H1 (cell line): ENCODE data around the gene DGKH. TPM values are rescaled to one million over a fixed set of nuclear protein-coding genes. Genes with fewer than 3 reads are reported as not detected.

Source experiments
- CTCF ChIA-PET: fragments of 300-600 bp; sonication (Branson Sonifier 250); formaldehyde crosslinking; loops from one replicate; lab custom pipeline; 2021; ENCODE audit not compliant: partially characterized antibody; lab: Charles Lee
- POLR2A ChIA-PET: fragments of 300-600 bp; sonication (Branson Sonifier 250); formaldehyde crosslinking; loops from one replicate; lab custom pipeline; 2021; ENCODE audit warnings: inconsistent platforms; ENCODE audit not compliant: partially characterized antibody; lab: Charles Lee
- DNase-seq, 2 experiments: peaks; one replicate each; pipeline versions ENCODE4 v3.0.0 to v3.0.0-alpha.2; 2010 to 2022; ENCODE audit warnings: low spot score in 2 of 2, low read depth in 1 of 2, mixed read lengths in 1 of 2
- FAIRE-seq: peaks from 2 replicates; lab custom pipeline; 2011; peaks lifted over from hg19 to GRCh38; lab: Jason Lieb, UNC
- H2AFZ ChIP-seq: 2 replicates; pipeline ENCODE4 v1.8.1; 2012; ENCODE audit warnings: low read length, inconsistent platforms
- H2AK5ac ChIP-seq: 2 replicates; pipeline ENCODE4 v1.6.1; 2013; ENCODE audit warnings: low read depth, low read length
- H2BK120ac ChIP-seq: replicated peaks from 2 replicates; pipeline ENCODE3; 2013; ENCODE audit warnings: low read depth, low read length, inconsistent platforms
- H2BK12ac ChIP-seq: 2 replicates; pipeline ENCODE4 v1.6.1; 2013; ENCODE audit warnings: low read depth, low read length
- H2BK15ac ChIP-seq: 2 replicates; pipeline ENCODE4 v1.6.1; 2013; ENCODE audit warnings: low read length
- H2BK20ac ChIP-seq: 2 replicates; pipeline ENCODE4 v1.6.1; 2013; ENCODE audit warnings: low read length
- H2BK5ac ChIP-seq: 2 replicates; pipeline ENCODE4 v1.6.1; 2013; ENCODE audit warnings: low read depth, low read length
- H3K14ac ChIP-seq: 2 replicates; pipeline ENCODE4 v1.6.1; 2013; ENCODE audit warnings: inconsistent platforms; ENCODE audit not compliant: insufficient read length
- H3K18ac ChIP-seq: 2 replicates; pipeline ENCODE4 v1.6.1; 2013; ENCODE audit warnings: low read length; ENCODE audit errors: extremely low read depth
- H3K23ac ChIP-seq: 2 replicates; pipeline ENCODE4 v1.6.1; 2013; ENCODE audit warnings: inconsistent platforms; ENCODE audit not compliant: insufficient read length
- H3K23me2 ChIP-seq: 2 replicates; pipeline ENCODE4 v1.6.1; 2013; ENCODE audit warnings: low read depth, low read length
- H3K27ac ChIP-seq: 2 replicates; pipeline ENCODE4 v1.6.1; 2011; ENCODE audit warnings: low read depth, low read length, inconsistent platforms
- H3K27me3 ChIP-seq, 4 experiments: replicated peaks in 1 of 4; 1 replicate in 1 of 4; 2 replicates in 3 of 4; pipeline versions ENCODE4 v1.6.1 to v1.8.1; 2011 to 2013; ENCODE audit warnings: low read length in 3 of 4, mild to moderate bottlenecking in 3 of 4, inconsistent platforms in 2 of 4, mixed read lengths in 2 of 4, moderate library complexity in 1 of 4; ENCODE audit not compliant: control insufficient read depth in 3 of 4, insufficient read depth in 3 of 4; ENCODE audit errors: extremely low read depth in 1 of 4
- H3K36me3 ChIP-seq, 4 experiments: 2 replicates each; pipeline versions ENCODE4 v1.6.1 to v1.8.1; 2011 to 2013; ENCODE audit warnings: mild to moderate bottlenecking in 4 of 4, low read length in 3 of 4, moderate library complexity in 2 of 4, control low read depth in 1 of 4, inconsistent platforms in 1 of 4; ENCODE audit not compliant: insufficient read depth in 4 of 4, control insufficient read depth in 2 of 4
- H3K4ac ChIP-seq: replicated peaks from 2 replicates; pipeline ENCODE3; 2013; ENCODE audit warnings: low read length, low read depth, mixed read lengths, inconsistent platforms; ENCODE audit not compliant: insufficient read length
- H3K4me1 ChIP-seq, 4 experiments: replicated peaks in 1 of 4; 1 replicate in 1 of 4; 2 replicates in 3 of 4; pipeline versions ENCODE4 v1.6.1 to v1.8.1; 2011 to 2013; ENCODE audit warnings: low read length in 3 of 4, inconsistent platforms in 2 of 4, mixed read lengths in 1 of 4; ENCODE audit not compliant: insufficient read depth in 4 of 4, control insufficient read depth in 3 of 4
- H3K4me2 ChIP-seq, 2 experiments: 2 replicates each; pipeline versions ENCODE4 v1.6.1 to v1.8.1; 2011 to 2013; ENCODE audit warnings: low read depth in 2 of 2, low read length in 2 of 2, control low read depth in 1 of 2, inconsistent platforms in 1 of 2, mild to moderate bottlenecking in 1 of 2; ENCODE audit not compliant: insufficient read depth in 1 of 2
- H3K4me3 ChIP-seq, 4 experiments: fragments of 200-600, 300-600 bp in 1 of 4; sonication (generic), shearing (Covaris generic), sonication (Bioruptor Twin) in 1 of 4; 2 replicates each; pipeline versions ENCODE4 v1.5.1 to v1.8.1; 2011 to 2016; ENCODE audit warnings: low read length in 4 of 4, low read depth in 3 of 4, control low read depth in 2 of 4, inconsistent platforms in 2 of 4, mild to moderate bottlenecking in 2 of 4, mixed read lengths in 1 of 4, moderate library complexity in 1 of 4; ENCODE audit not compliant: insufficient read depth in 2 of 4; ENCODE audit errors: extremely low read depth in 1 of 4
- H3K56ac ChIP-seq: replicated peaks from 2 replicates; pipeline ENCODE3; 2013; ENCODE audit warnings: low read depth, mild to moderate bottlenecking, mixed read lengths, low read length, inconsistent platforms; ENCODE audit not compliant: insufficient read length
- H3K79me1 ChIP-seq: 2 replicates; pipeline ENCODE4 v1.6.1; 2013; ENCODE audit warnings: low read depth, low read length, control low read depth
- H3K79me2 ChIP-seq, 2 experiments: 2 replicates each; pipeline versions ENCODE4 v1.6.1 to v1.8.1; 2012 to 2013; ENCODE audit warnings: low read length in 2 of 2, mild to moderate bottlenecking in 2 of 2, inconsistent platforms in 1 of 2; ENCODE audit not compliant: insufficient read depth in 2 of 2, control insufficient read depth in 1 of 2
- H3K9ac ChIP-seq, 4 experiments: replicated peaks in 1 of 4; 1 replicate in 1 of 4; 2 replicates in 3 of 4; pipeline versions ENCODE4 v1.6.1 to v1.8.1; 2011 to 2013; ENCODE audit warnings: low read depth in 3 of 4, low read length in 3 of 4, control low read depth in 2 of 4, mild to moderate bottlenecking in 2 of 4, moderate library complexity in 2 of 4, inconsistent platforms in 1 of 4; ENCODE audit errors: extremely low read depth in 1 of 4
- H3K9me3 ChIP-seq, 2 experiments: 2 replicates each; pipeline versions ENCODE4 v1.6.1 to v1.8.1; 2012 to 2013; ENCODE audit warnings: mild to moderate bottlenecking in 2 of 2, moderate library complexity in 2 of 2, control low read depth in 1 of 2, inconsistent platforms in 1 of 2, low read depth in 1 of 2, low read length in 1 of 2, mixed read lengths in 1 of 2; ENCODE audit not compliant: insufficient read depth in 2 of 2
- H4K20me1 ChIP-seq, 2 experiments: replicated peaks in 1 of 2; 2 replicates each; pipeline versions ENCODE3 to v1.8.1; 2011 to 2013; ENCODE audit warnings: inconsistent platforms in 2 of 2, low read length in 2 of 2, mild to moderate bottlenecking in 1 of 2; ENCODE audit not compliant: insufficient read depth in 2 of 2, control insufficient read depth in 1 of 2
- H4K5ac ChIP-seq: 2 replicates; pipeline ENCODE4 v1.6.1; 2013; ENCODE audit warnings: low read length, low read depth, mixed read lengths, inconsistent platforms; ENCODE audit not compliant: insufficient read length
- H4K8ac ChIP-seq: 2 replicates; pipeline ENCODE4 v1.8.0; 2013; ENCODE audit warnings: mild to moderate bottlenecking, moderate library complexity, low read length, inconsistent platforms; ENCODE audit not compliant: insufficient read depth; ENCODE audit errors: extremely low read depth
- H4K91ac ChIP-seq: replicated peaks from 2 replicates; pipeline ENCODE3; 2013; ENCODE audit warnings: low read length, mixed read lengths, inconsistent platforms; ENCODE audit not compliant: insufficient read length
- BCL11A ChIP-seq, 2 experiments: IDR thresholded peaks; one replicate each; pipeline ENCODE4 v1.6.1; 2011; ENCODE audit warnings: low read depth in 2 of 2, low read length in 2 of 2, mild to moderate bottlenecking in 2 of 2
- CHD1 ChIP-seq: IDR thresholded peaks from 2 replicates; pipeline ENCODE4 v1.6.1; 2012; ENCODE audit warnings: low read depth, low read length, improper control_type of control experiment
- GTF2F1 ChIP-seq: IDR thresholded peaks from 2 replicates; pipeline ENCODE4 v1.6.1; 2012; ENCODE audit warnings: low read depth, low read length, improper control_type of control experiment, borderline replicate concordance
- KDM4A ChIP-seq: IDR thresholded peaks from one replicate; pipeline ENCODE4 v1.7.1; 2012; ENCODE audit warnings: low read depth, mild to moderate bottlenecking, moderate library complexity, low read length, inconsistent platforms; ENCODE audit not compliant: severe bottlenecking
- KDM5A ChIP-seq: fragments of 200-600 bp; IDR thresholded peaks from 2 replicates; pipeline ENCODE4 v1.7.1; 2012; ENCODE audit warnings: mild to moderate bottlenecking, low read length, inconsistent platforms, mixed read lengths
- POLR2A ChIP-seq, 2 experiments: IDR thresholded peaks; 1 replicate in 1 of 2; 2 replicates in 1 of 2; pipeline ENCODE4 v1.6.1; 2011; ENCODE audit warnings: low read depth in 2 of 2, low read length in 2 of 2, mild to moderate bottlenecking in 2 of 2; ENCODE audit errors: control extremely low read depth in 1 of 2
- RFX5 ChIP-seq: IDR thresholded peaks from 2 replicates; pipeline ENCODE4 v1.6.1; 2011; ENCODE audit warnings: low read depth, low read length, improper control_type of control experiment, borderline replicate concordance
- SIX5 ChIP-seq: IDR thresholded peaks from 2 replicates; pipeline ENCODE4 v1.6.1; 2011; ENCODE audit warnings: mild to moderate bottlenecking, low read depth, low read length
- SRF ChIP-seq: IDR thresholded peaks from 2 replicates; pipeline ENCODE4 v1.6.1; 2011; ENCODE audit warnings: mild to moderate bottlenecking, low read depth, low read length, moderate library complexity
- WGBS, 2 experiments: shearing (Covaris generic) in 1 of 2; methylation state at CpG; one replicate each; pipeline versions ENCODE4 v1.1.6 to v1.1.7; 2013 to 2015; ENCODE audit warnings: low lambda C conversion rate in 2 of 2, mixed read lengths in 2 of 2, inconsistent platforms in 1 of 2, low coverage in 1 of 2, missing lambda C conversion rate in 1 of 2; ENCODE audit not compliant: insufficient replicate concordance in 2 of 2, insufficient coverage in 1 of 2, insufficient read length in 1 of 2; ENCODE audit errors: extremely low coverage in 1 of 2, missing lambda C conversion rate in 1 of 2; 5-methylcytosine and 5-hydroxymethylcytosine counted together
- polyA plus RNA-seq, 7 experiments: library from polyadenylated mRNA; depleted of rRNA in 3 of 7; stranded (reverse) in 5 of 7; unstranded in 2 of 7; fragments of >200 nt in 5 of 7; fragments of 200-250 nt in 2 of 7; gene quantifications; 1 replicate in 5 of 7; 2 replicates in 1 of 7; 4 replicates in 1 of 7; pipeline versions ENCODE4 v1.2.1 to v1.2.3, GENCODE V29; 2011 to 2013; ENCODE audit warnings: missing spikeins in 2 of 7, mixed read lengths in 2 of 7
- total RNA-seq: library from RNA; stranded (reverse); fragmentation: NEBNext Ultra II Directional; extraction: Animal tissue kit (Norgen Biotek cat#: 25700); gene quantifications from 2 replicates; pipeline ENCODE4 v1.2.1, GENCODE V29; 2021

The DGKH gene
- total and polyA plus RNA-seq, 2 of the 8 experiments (the other 6 are each of a cell fraction or from before 2014, with no cell fraction given): 2.1 to 7.9 TPM

DNA sequence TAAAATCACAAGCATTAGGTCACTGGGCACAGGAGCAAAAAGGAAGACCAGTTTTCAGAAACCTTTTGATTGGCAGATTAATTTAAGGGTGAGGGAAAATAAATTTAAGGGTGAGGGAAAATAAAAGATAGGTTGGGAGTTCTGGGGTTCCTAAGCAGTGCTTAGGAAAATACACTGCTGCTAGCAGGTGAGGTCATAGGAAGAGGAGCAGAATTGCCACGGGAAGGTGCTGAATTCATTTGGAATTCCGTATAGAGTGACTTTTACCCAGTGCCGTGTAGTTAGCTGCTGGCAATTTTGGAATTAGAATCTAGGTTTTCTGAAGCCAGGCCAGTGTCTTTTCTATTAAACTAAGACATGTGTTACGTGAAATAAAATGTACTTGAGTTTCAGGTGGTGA, 59.8 kb downstream of the DGKH start:
- Histone ChIP-seq H4K5ac (no peak overlapping the region), H3K27ac (no peak overlapping the region), H3K36me3 (no peaks in the 10 kb centered on the region), H2BK5ac (no peak overlapping the region), H2AK5ac (no peak overlapping the region), H4K8ac (no peak overlapping the region), H3K23ac (no peak overlapping the region), H3K4me2 (no peak overlapping the region), H3K79me2 (0 out of 4 replicates have a peak, but pooled peaks cover 0 to 4% of the 10 kb centered on the region in 2 experiments), H2BK15ac (no peak overlapping the region)
- FAIRE-seq: no peak
- no peak for DNase-seq
- CTCF ChIA-PET: interaction anchor here (1.3 to 1.9 kb wide), 3 partner anchors 46 to 440 kb away, joined by 3 to 5 read pairs (median 5); no protein-coding TSS in a partner anchor
- TF ChIP-seq POLR2A (IDR thresholded peaks at IDR 0.05; ENCODE audit: control extremely low read depth in 1 of 2, low read depth in 2 of 2, low read length in 2 of 2) (no peak), BCL11A (IDR thresholded peaks at IDR 0.05; ENCODE audit: low read depth in 2 of 2, low read length in 2 of 2) (no peak), SIX5 (no peak), KDM4A (no peak), KDM5A (no peak), RFX5 (no peak), GTF2F1 (no peak), SRF (no peak), CHD1 (no peak)
- TF ChIP-seq, all 59 proteins: peak for 0
- H3K4me1 ChIP-seq: peaks cover 0 to 5% (median 0%) of the 10 kb centered on the region in 4 experiments; a peak in 1 of 7 replicates
- H4K91ac ChIP-seq: no peak overlapping the region
- H2BK120ac ChIP-seq: no peak overlapping the region
- POLR2A ChIA-PET: no interaction called here
- no peaks in the 10 kb centered on the region for H3K9me3 ChIP-seq
- no peak overlapping the region for H3K14ac ChIP-seq
- no peak overlapping the region for H3K18ac ChIP-seq
- H2AFZ ChIP-seq: no peak overlapping the region
- H3K9ac ChIP-seq: no peak overlapping the region
- H3K23me2 ChIP-seq: no peaks in the 10 kb centered on the region
- WGBS, 2 experiments: 88% methylated on average over 4 of the region's 4 CpGs; no CpG with 5 or more reads in 1 of the 2 experiments
- no peak overlapping the region for H3K4me3 ChIP-seq
- no peak overlapping the region for H3K4ac ChIP-seq
- H2BK20ac ChIP-seq: no peak overlapping the region
- H3K79me1 ChIP-seq: 0 out of 2 replicates have a peak, but pooled peaks cover 5% of the 10 kb centered on the region
- H2BK12ac ChIP-seq: no peak overlapping the region
- H4K20me1 ChIP-seq: peaks cover 0 to 3% of the 10 kb centered on the region in 2 experiments
- no peak overlapping the region for H3K56ac ChIP-seq
- H3K27me3 ChIP-seq: no peaks in the 10 kb centered on the region
